Measurements from ENCODE around the gene CHST8.

Gene CHST8

DNA sequence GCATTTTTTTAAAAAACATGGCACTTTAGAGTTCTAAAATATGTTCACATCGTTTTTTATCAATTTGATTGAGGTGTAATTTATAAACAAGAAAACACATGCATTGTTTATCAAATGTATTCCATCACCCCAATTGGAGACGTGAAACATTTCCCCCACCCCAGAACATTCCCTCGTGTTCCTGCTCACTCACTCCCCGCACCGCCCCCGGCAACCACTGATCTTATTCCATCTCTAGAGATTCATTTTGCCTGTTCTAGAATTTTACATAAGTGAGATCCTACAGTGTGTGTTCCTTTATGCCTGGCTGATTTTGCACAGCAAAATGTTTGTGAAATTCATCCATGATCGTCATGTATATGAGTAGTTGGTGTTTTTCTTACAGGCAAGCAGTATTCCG is 124.4 kb downstream of the CHST8 start:
- no peak for DNase-seq

DNA sequence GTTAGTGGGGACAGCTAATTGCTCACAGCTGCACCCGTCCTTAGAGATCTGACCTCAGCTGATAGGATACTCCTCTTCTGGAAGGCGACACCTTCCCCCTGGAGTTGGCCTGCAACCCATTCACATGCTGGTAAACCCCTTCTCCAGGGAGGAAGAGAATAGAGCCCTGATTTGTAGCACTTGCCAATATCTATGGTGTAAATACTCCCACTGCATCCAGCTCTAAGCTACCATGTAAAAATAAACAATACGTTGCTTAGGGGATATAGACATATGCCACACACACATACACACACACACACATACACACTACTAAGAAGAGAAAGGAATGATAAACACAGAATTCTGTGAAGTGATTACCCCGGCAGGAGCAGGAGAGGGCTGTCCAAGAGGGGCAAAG is 125.5 kb downstream of the CHST8 start:
- DNase-seq = no peak

DNA sequence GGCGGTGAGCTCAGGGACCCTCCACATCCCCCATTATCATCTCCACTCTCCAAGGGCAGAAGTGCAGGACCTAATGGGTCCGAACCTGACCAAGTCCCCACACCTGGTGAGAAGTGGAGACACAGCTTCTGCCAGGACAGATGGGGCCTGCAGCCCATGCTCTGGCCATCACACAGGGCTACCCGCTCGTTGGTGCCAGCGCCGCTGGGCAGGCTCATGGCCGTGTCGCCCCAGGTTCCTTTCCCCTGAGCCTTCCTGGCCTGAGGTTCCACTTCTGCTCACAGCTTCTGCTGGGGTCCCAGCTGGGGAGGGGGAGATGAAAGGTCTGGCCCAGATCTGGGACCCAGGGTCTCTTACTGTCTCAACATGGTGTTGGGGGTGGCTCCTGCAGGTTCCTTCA is 126.5 kb downstream of the CHST8 start:
- no peak for DNase-seq

- DNase-seq = no peak
These were observed 127.3 kb downstream of the CHST8 start for GRCh38 chr19:33749016-33749415.

DNA sequence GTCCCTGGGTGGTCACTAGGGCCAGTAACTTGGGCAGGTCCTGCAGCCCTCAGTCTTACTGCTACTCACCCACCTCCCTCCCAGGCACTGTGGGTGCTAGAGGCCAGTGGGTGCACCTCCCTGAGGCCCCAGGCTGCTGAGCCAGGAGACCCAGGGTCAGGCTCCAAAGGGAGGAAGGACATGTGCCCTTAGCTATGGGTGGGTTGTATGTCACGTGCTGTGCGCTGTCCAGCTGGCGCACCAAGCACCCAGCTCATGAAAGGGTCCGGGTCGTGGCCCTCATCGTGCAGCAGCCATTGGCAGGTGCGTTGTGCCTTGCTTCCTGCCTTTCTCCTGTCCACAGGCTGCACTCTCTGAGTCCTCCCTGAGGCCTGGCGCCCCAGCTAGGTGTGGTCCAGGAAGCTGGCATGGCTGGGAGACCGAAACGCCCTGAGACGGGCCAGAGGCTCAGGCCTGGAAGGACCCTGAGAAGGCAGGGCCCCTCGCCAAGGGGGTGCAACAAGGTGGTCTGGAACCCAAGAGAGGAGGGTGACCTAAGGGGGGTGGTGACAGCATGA is 127.9 kb downstream of the CHST8 start:
- no peak for DNase-seq

DNA sequence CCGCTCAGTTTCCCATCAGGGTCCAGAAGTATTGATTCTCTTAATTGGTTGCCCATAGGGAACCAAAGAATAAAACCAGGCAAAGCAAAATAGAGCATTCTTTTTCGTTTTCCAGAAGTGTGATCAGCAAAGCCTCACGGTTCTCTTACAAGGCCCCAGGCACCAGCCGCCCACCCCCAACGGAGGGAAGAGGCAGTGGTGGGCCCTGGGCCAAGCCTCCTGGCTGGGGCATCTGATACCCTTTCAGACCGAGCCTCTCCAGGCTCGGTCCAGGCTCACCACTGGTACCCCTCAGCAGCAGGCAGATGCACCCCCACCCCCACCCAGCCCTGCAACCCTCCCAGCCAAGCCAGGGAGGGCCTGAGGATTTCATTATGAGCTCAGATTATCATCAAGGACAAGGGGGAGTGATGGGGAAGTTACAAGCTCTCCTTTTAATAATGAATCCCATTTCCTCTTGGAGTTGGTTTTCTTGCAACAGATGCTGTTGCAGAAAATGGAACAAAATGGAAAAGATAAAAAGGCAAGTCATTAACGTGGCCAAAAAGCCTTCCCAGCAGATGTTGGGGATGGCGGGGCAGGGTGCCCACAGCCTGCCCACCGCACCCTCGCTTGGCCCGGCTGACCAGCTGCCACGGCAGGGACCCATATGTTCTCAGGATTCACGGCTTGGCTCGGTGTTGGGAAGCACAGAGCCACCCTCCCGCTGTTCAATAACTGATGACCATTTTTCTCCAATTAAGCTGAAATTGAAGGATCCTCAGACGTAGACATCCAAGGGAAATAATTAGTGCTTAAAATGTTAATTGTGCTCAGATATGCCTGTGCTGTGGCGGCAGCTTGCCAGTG is 129.1 kb downstream of the CHST8 start:
- DNase-seq = no peak

DNA sequence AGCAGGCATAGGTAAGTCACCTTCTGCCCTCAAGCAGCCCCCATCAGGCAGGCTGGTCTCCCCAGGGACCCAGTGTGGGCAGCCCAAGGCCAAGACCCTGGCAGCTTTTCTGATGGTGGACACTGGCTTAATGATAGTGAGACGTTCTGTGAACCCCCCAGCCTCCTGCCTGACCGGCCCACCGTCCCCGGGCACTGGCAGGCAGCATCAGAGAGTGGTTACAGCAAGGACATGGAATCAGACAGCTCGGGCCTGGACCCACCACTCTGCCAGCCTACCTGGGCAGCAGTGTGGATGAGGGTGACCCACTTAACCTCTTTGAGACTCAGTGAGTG is 129.7 kb downstream of the CHST8 start:
- DNase-seq = no peak

DNA sequence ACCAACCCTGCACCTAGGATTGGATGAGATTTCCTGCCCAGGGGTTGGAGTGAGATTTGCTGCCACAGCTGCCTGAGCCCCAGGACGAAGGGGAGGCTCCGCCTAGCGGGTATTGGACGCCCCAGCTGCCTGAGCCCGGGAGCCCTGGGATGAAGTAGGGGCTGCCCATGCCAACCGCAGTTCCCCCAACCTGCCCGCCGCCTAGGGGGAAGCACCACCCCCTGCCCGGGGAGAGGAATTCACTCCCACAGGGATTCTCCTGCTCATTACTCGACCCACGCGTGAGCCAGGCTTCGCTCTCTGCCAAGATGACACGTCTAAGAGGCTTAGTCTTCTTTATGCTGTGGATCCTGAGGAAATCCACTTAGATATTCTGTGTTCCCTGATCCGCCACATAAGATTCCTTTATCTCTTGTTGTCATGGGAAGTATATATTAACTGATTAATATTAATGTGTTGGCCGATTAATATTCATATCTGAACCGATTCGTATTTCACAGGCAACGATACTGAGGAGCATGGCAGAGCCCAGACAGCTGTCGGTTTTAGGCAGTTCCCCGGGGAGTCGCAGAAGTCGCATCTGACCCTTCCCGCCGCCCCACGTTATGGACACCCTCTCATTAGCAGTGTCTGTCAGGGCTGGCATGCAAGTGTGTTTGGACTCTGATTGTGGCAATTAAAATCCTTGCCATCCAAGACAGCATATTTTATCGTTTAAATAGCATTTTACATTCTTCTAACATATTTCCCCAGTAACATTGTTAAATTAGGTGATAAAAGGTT is 130.5 kb downstream of the CHST8 start:
- DNase-seq = no peak

- DNase-seq = no peak
These were observed 131.2 kb downstream of the CHST8 start for GRCh38 chr19:33752945-33753344.

DNA sequence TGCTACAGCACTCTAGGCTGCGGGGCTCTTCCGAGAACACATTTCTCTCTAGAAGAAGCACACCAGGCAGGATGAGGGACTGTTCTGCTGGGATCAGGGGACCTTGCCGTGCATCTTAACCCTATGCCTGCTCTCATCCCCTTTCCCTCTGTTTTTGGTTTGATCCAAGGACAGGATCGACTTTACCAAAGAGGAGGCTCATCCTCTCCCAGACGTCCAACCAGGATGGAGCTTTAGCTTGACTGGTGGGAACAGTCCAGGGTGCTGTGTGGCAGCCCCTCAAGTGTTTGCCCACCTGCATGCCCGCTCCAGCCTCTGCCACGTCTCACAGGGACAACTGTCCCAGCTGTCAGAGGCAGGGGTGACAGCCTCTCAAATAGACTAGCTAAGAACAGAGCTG is 132.6 kb downstream of the CHST8 start:
- DNase-seq = no peak

GRCh38 chr19:33755099-33756035 is 133.6 kb downstream of the CHST8 start:
- no peak for DNase-seq

DNA sequence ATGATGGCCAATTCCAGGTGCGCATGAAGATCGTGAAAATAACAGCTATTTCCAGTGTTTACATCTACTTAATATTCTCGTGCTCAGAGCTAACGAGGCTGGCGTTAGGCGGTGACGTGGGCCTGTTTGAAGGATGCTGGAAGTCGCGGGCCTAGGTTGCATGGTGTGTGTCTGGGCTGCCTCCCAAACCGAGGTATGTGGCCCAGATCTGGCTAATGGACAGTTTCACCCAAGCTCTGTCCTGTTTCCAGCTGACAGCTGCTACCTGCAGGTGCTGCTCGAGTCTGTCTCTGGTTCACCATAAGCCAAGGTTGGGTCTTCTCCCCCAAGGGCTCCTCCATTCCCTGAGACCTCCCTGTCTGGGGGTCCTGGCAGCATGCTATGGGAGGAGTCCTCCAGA is 134.4 kb downstream of the CHST8 start:
- DNase-seq = no peak

- DNase-seq = no peak
These were observed 136.8 kb downstream of the CHST8 start for GRCh38 chr19:33758541-33759013.

- no peak for DNase-seq
These were observed 137.6 kb downstream of the CHST8 start for GRCh38 chr19:33759356-33759755.

GRCh38 chr19:33763633-33764371 is 142.0 kb downstream of the CHST8 start:
- no peak for DNase-seq

- DNase-seq = no peak
These were observed 144.9 kb downstream of the CHST8 start for GRCh38 chr19:33766623-33767022.

DNA sequence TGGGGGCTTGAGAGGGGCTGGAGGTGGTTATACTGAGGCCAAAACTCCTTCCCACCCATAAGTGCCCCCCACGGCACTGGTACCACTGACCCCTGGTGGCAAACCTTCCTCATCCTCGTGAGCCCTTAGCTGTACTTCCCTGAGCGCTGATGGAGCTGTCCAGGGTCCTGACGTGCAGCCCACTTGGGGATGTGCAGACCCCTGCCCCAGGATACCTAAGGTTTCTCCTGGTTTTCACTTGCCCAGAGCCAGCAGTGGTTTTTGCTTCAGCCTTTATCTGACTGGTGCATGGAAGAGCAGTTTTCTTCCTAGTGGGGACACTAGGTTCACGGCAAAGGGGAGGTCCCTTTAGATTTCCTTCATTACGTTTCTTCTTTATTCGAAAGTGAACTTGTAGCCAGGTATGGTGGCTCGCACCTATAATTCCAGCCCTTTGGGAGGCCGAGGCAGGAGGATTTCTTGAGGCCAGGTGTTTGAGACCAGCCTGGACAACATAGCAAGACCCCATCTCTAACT is 146.2 kb downstream of the CHST8 start:
- DNase-seq = peak; percentile 12 to 45 (median 26)

DNA sequence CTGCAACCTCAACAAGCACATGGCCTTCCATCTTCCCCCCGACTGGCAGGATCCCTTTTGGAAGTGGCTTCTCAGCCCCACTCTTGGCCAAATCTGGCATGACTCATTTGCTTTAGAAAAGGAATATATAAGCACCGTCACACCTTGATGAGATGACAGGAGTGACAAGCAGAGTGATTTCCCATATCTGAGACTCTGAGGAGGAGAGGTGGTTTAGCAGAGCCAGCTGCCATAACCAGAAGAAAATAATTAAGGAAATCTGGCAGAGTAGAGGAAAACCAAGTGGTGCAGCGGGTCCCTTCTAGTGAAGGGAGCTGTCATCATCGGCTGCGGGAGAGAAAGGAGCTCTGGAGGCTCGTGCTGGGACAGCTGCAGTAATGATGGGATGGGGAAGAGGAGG is 147.5 kb downstream of the CHST8 start:
- no peak for DNase-seq

DNA sequence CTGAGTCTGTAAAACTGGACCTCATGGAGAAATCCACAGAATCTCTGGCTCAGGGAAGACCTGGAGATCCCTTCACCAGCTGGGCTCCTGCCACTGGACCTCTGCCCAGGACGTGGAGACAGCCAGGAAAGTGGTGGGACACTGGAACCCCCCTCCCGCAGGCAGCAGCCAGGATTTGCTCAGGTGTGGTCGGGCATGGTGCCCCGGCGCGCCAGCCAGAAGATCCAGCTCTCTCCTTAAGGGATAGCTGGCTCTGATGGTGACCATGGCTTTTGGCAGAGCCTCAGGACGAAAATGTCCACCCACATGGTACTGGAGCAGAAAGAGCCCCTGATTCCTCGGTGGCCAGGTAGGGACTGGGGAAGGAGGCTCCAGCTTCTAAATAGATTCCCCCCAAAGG is 148.4 kb downstream of the CHST8 start:
- DNase-seq = no peak

DNA sequence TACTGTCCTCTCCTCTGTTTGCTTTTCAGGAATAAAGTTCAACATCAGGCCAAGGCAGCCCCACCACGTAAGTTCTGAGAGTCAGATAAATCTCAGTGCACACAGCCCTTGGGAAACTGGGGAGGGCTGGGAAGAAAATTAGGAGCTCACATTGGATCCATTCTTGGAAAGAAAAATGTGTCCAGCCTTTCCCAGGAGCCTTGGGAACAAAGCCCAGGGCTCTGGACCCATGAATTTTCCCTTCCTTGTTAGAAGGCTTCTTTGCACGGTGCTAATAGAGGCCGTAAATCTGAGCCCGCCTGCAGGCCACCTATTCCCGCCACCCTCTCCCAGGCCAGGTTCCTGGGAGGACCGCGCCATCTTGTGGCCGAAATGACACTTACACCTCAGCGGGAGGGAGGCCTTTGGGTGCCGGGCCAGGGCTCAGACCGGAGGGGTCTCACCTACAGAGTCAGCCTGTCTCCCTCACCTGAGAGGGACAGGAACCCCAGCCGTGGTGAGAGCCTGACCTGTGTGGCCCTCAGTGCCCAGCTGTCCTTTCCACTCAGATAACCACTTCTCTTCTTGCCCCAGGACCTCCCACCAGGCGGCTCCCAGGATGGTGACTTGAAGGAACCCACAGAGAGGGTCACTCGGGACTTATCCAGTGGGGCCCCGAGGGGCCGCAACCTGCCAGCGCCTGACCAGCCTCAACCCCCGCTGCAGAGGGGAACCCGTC is 149.8 kb downstream of the CHST8 start:
- DNase-seq = peak; percentile 68 to 86 (median 82)
